HCT116 (cell line): ENCODE measurements around the gene TAMM41. TPM values are rescaled to one million over a fixed set of nuclear protein-coding genes. Genes with fewer than 3 reads are reported as not detected.

Source experiments
- ATAC-seq: fragments of 200-7000 bp; cut with Tn5 transposase; 2 replicates; pipeline ENCODE4 v1.9.1; 2020; ENCODE audit warnings: mild to moderate bottlenecking, moderate library complexity
- BruUV-seq: library from RNA; stranded (reverse); fragments of 400-500 nt; replicated peaks from 2 replicates; lab custom pipeline; 2021; lab: Mats Ljungman, UMichigan
- CTCF ChIA-PET: fragments of 300-600 bp; sonication (Branson Sonifier 250); formaldehyde crosslinking; loops from one replicate; lab custom pipeline; 2021; ENCODE audit warnings: antibody characterized with exemption; lab: Charles Lee
- POLR2A ChIA-PET: fragments of 300-600, 350-600 bp; sonication (Branson Sonifier 250); formaldehyde crosslinking; loops from one replicate; lab custom pipeline; 2021; ENCODE audit warnings: antibody characterized with exemption; lab: Charles Lee
- RAD21 ChIA-PET, 2 experiments: fragments of 300-600 bp; sonication (Branson Sonifier 250); formaldehyde crosslinking; loops; one replicate each; lab custom pipeline; 2023; ENCODE audit warnings: low total read pairs in 2 of 2; ENCODE audit not compliant: uncharacterized antibody in 2 of 2, unreplicated experiment in 2 of 2, low non-redundant PET in 1 of 2; lab: Charles Lee
- DNase-seq: peaks from one replicate; pipeline ENCODE4 v3.0.0-alpha.2; 2010; ENCODE audit warnings: low read depth, low spot score
- H2AFZ ChIP-seq: fragments of 200-600 bp; shearing (Covaris generic), sonication (generic); 2 replicates; pipeline ENCODE4 v1.6.1; 2017; ENCODE audit warnings: low read depth, mixed run types, mixed read lengths, antibody characterized with exemption, low read length; ENCODE audit not compliant: poor library complexity, severe bottlenecking
- H3K27ac ChIP-seq: 2 replicates; pipeline ENCODE4 v1.5.1; 2012; ENCODE audit warnings: low read depth, low read length
- H3K27me3 ChIP-seq: fragments of 200-600 bp; sonication (generic); 2 replicates; pipeline ENCODE4 v1.6.1; 2016; ENCODE audit warnings: mixed run types, low read length, mixed read lengths; ENCODE audit not compliant: insufficient read depth
- H3K36me3 ChIP-seq, 2 experiments: fragments of 200-500 bp in 1 of 2; fragments of 200-600 bp in 1 of 2; sonication (Bioruptor generic) in 1 of 2; sonication (generic) in 1 of 2; 2 replicates each; pipeline versions ENCODE4 v1.5.1 to v1.6.1; 2014 to 2016; ENCODE audit warnings: low read length in 2 of 2, inconsistent platforms in 1 of 2, mixed read lengths in 1 of 2, mixed run types in 1 of 2; ENCODE audit not compliant: insufficient read depth in 2 of 2, control insufficient read depth in 1 of 2
- H3K4me1 ChIP-seq, 2 experiments: fragments of 200-600 bp in 1 of 2; sonication (generic) in 1 of 2; 2 replicates each; pipeline versions ENCODE4 v1.5.1 to v1.6.1; 2012 to 2017; ENCODE audit warnings: low read length in 2 of 2, inconsistent platforms in 1 of 2, mild to moderate bottlenecking in 1 of 2, mixed read lengths in 1 of 2, mixed run types in 1 of 2, moderate library complexity in 1 of 2; ENCODE audit not compliant: insufficient read depth in 2 of 2, control insufficient read depth in 1 of 2
- H3K4me2 ChIP-seq: fragments of 200-600 bp; sonication (generic); 2 replicates; pipeline ENCODE4 v1.6.1; 2017; ENCODE audit warnings: mixed run types, low read length, mixed read lengths
- H3K4me3 ChIP-seq, 2 experiments: fragments of 200-600 bp in 1 of 2; sonication (generic) in 1 of 2; replicated peaks in 1 of 2; 2 replicates each; pipeline ENCODE4 v1.5.1; 2011 to 2016; ENCODE audit warnings: low read length in 2 of 2, control low read depth in 1 of 2, low read depth in 1 of 2, mild to moderate bottlenecking in 1 of 2, mixed read lengths in 1 of 2, mixed run types in 1 of 2
- H3K79me2 ChIP-seq: fragments of 200-600 bp; sonication (generic); 2 replicates; pipeline ENCODE4 v1.6.1; 2017; ENCODE audit warnings: mild to moderate bottlenecking, mixed run types, low read length, moderate library complexity, mixed read lengths; ENCODE audit not compliant: insufficient read depth
- H3K9ac ChIP-seq: fragments of 200-600 bp; sonication (generic); 2 replicates; pipeline ENCODE4 v1.6.1; 2016; ENCODE audit warnings: low read length, mixed read lengths
- H3K9me2 ChIP-seq: fragments of 200-600 bp; sonication (generic), shearing (Covaris generic); 2 replicates; pipeline ENCODE4 v1.6.1; 2017; ENCODE audit warnings: mixed run types, mild to moderate bottlenecking, moderate library complexity; ENCODE audit not compliant: insufficient read depth
- H3K9me3 ChIP-seq, 2 experiments: fragments of 200-500 bp in 1 of 2; fragments of 200-600 bp in 1 of 2; sonication (Bioruptor generic) in 1 of 2; sonication (generic) in 1 of 2; 2 replicates each; pipeline ENCODE4 v1.6.1; 2014 to 2017; ENCODE audit warnings: low read length in 2 of 2, mixed read lengths in 2 of 2, inconsistent platforms in 1 of 2, low read depth in 1 of 2, mild to moderate bottlenecking in 1 of 2, mixed run types in 1 of 2, moderate library complexity in 1 of 2; ENCODE audit not compliant: control insufficient read depth in 1 of 2, insufficient read depth in 1 of 2
- H4K20me1 ChIP-seq: fragments of 200-600 bp; sonication (generic), shearing (Covaris generic); 2 replicates; pipeline ENCODE4 v1.6.1; 2017; ENCODE audit warnings: mixed run types, mild to moderate bottlenecking, moderate library complexity; ENCODE audit not compliant: insufficient read depth
- ATF3 ChIP-seq: IDR thresholded peaks from 2 replicates; pipeline ENCODE4 v1.6.1; 2012
- CEBPB ChIP-seq: IDR thresholded peaks from 2 replicates; pipeline ENCODE4 v1.6.1; 2012; ENCODE audit warnings: low read depth
- CTCF ChIP-seq, 3 experiments: fragments of 200-600 bp in 1 of 3; sonication (generic) in 1 of 3; IDR thresholded peaks in 2 of 3; conservative IDR thresholded peaks in 1 of 3; 2 replicates each; pipeline ENCODE4 v1.5.1; 2012 to 2017; ENCODE audit warnings: low read depth in 2 of 3, low read length in 2 of 3, antibody characterized with exemption in 1 of 3, borderline replicate concordance in 1 of 3, control low read depth in 1 of 3, mild to moderate bottlenecking in 1 of 3, mixed read lengths in 1 of 3, mixed run types in 1 of 3, moderate library complexity in 1 of 3; ENCODE audit not compliant: insufficient read depth in 1 of 3
- EGR1 ChIP-seq: IDR thresholded peaks from 2 replicates; pipeline ENCODE4 v1.6.1; 2012; ENCODE audit warnings: low read depth
- ELF1 ChIP-seq: IDR thresholded peaks from 2 replicates; pipeline ENCODE4 v1.6.1; 2012; ENCODE audit warnings: low read depth, borderline replicate concordance
- EZH2phosphoT487 ChIP-seq: fragments of 200-600 bp; IDR thresholded peaks from 2 replicates; pipeline ENCODE4 v1.6.1; 2018; ENCODE audit warnings: antibody characterized with exemption, borderline replicate concordance
- FOSL1 ChIP-seq: IDR thresholded peaks from 2 replicates; pipeline ENCODE4 v1.6.1; 2012; ENCODE audit warnings: low read depth
- JUND ChIP-seq: IDR thresholded peaks from 2 replicates; pipeline ENCODE4 v1.6.1; 2012
- MAX ChIP-seq: IDR thresholded peaks from 2 replicates; pipeline ENCODE4 v1.6.1; 2012
- REST ChIP-seq: IDR thresholded peaks from 2 replicates; pipeline ENCODE4 v1.6.1; 2012; ENCODE audit warnings: low read depth
- SIN3A ChIP-seq: IDR thresholded peaks from 2 replicates; pipeline ENCODE4 v1.6.1; 2012; ENCODE audit warnings: low read depth
- SP1 ChIP-seq: IDR thresholded peaks from 2 replicates; pipeline ENCODE4 v1.6.1; 2012; ENCODE audit warnings: low read depth
- YY1 ChIP-seq: IDR thresholded peaks from 2 replicates; pipeline ENCODE4 v1.6.1; 2011; ENCODE audit warnings: low read length, low read depth, moderate library complexity, mild to moderate bottlenecking; ENCODE audit not compliant: insufficient replicate concordance; ENCODE audit errors: extremely low read depth
- ZFX ChIP-seq: fragments of 450-650 bp; IDR thresholded peaks from 2 replicates; pipeline ENCODE4 v1.6.1; 2017
- ZNF274 ChIP-seq: fragments of 200-500 bp; sonication (Bioruptor generic); IDR thresholded peaks from 2 replicates; pipeline ENCODE4 v1.6.1; 2014; ENCODE audit warnings: mild to moderate bottlenecking, low read depth, low read length, inconsistent platforms
- intact Hi-C: fragments of 100-400 bp; cut with micrococcal nuclease; formaldehyde crosslinking; loops from 2 replicates; pipeline ENCODE4 v1.10.0; 2022
- total RNA-seq: library from RNA; stranded (reverse); gene quantifications from one replicate; pipeline ENCODE4 v1.2.1, GENCODE V29; 2021; ENCODE audit not compliant: unreplicated experiment

Gene TAMM41
- total RNA-seq, 1 experiment from 2014 or later, result 17.9 TPM

GRCh38 chr3:11789412-11789811 lies 57.3 kb downstream of the TAMM41 start (continued):
- no peak for TF ChIP-seq REST
- TF ChIP-seq SIN3A, result no peak
- no peak for TF ChIP-seq EGR1
- TF ChIP-seq YY1, result no peak
- no peak for TF ChIP-seq FOSL1

GRCh38 chr3:11784971-11785377 lies 61.7 kb downstream of the TAMM41 start:
- DNase-seq, result no peak
- BruUV-seq, result no TSS peak
- Histone ChIP-seq H3K27me3 (no peaks in the 10 kb centered on the region), H3K36me3 (peaks cover 2 to 29% of the 10 kb centered on the region in 2 experiments; a peak in 3 of 4 replicates), H3K9me3 (no peaks in the 10 kb centered on the region; a peak in 1 of 4 replicates), H3K9me2 (no peaks in the 10 kb centered on the region), H4K20me1 (no peaks in the 10 kb centered on the region), H3K4me2 (no peak overlapping the region), H3K79me2 (no peaks in the 10 kb centered on the region), H3K4me1 (no peaks in the 10 kb centered on the region), H3K9ac (no peak overlapping the region), H3K4me3 (no peak overlapping the region), H2AFZ (no peak overlapping the region), H3K27ac (no peak overlapping the region)
- no peak for ATAC-seq
- CTCF ChIA-PET, result no interaction called here
- POLR2A ChIA-PET, result no interaction called here
- RAD21 ChIA-PET, result no interaction called here
- intact Hi-C loops, result no loop called here
- TF ChIP-seq JUND (no peak), ELF1 (no peak), SP1 (no peak), ZFX (no peak), EZH2phosphoT487 (no peak), ATF3 (no peak), ZNF274 (no peak), MAX (no peak), REST (no peak), CTCF (IDR thresholded peaks at IDR 0.05 in 2 of 3, conservative IDR thresholded peaks at IDR 0.05 in 1 of 3; ENCODE audit: borderline replicate concordance in 1 of 3, insufficient read depth in 1 of 3, low read depth in 2 of 3, low read length in 2 of 3) (no peak), CEBPB (no peak)
